Subcutaneous adipose tissue (tissue), 4 donors: ENCODE results near the gene FMN1. TPM values are rescaled to one million over a fixed set of nuclear protein-coding genes. Genes with fewer than 3 reads are reported as not detected.

Experiments used
- total RNA-seq, 4 donors: library from RNA; depleted of rRNA; stranded (reverse); fragments of >200 nt; gene quantifications; one replicate each; pipeline ENCODE4 v1.1.0, GENCODE V29; 2016
- TF ChIP-seq, protein P1 (sequence below): fragments of 450-650 bp; IDR thresholded peaks from one replicate; pipeline ENCODE4 v1.5.1; 2016; ENCODE audit warnings: low read depth, mild to moderate bottlenecking, control low read depth, antibody characterized with exemption, moderate library complexity

FMN1 gene
- total RNA-seq, 4 donors from 2014 or later, result 15.6 to 76.7 (median 53.9) TPM

DNA sequence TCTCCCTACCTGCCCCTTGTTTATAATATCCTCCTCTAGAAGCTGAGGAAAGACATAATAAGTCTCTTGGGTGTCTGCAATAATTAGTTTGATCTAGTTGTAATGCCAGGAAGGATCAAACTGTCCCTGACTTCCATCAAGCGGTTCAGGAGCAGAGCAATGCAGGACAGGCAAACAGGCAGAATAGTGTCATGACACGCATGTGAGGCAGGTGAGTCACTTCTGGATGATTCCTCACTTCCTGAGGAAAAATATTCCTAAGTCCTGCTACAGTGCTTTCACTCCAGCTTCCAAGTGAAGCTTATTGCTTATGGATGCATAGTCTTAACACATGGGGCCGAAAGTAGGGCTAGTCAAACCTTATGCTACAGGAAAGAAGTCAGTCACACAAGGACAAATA, 390.9 kb downstream of the FMN1 start:
- TF ChIP-seq, protein P1, sequence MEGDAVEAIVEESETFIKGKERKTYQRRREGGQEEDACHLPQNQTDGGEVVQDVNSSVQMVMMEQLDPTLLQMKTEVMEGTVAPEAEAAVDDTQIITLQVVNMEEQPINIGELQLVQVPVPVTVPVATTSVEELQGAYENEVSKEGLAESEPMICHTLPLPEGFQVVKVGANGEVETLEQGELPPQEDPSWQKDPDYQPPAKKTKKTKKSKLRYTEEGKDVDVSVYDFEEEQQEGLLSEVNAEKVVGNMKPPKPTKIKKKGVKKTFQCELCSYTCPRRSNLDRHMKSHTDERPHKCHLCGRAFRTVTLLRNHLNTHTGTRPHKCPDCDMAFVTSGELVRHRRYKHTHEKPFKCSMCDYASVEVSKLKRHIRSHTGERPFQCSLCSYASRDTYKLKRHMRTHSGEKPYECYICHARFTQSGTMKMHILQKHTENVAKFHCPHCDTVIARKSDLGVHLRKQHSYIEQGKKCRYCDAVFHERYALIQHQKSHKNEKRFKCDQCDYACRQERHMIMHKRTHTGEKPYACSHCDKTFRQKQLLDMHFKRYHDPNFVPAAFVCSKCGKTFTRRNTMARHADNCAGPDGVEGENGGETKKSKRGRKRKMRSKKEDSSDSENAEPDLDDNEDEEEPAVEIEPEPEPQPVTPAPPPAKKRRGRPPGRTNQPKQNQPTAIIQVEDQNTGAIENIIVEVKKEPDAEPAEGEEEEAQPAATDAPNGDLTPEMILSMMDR, result no peak

DNA sequence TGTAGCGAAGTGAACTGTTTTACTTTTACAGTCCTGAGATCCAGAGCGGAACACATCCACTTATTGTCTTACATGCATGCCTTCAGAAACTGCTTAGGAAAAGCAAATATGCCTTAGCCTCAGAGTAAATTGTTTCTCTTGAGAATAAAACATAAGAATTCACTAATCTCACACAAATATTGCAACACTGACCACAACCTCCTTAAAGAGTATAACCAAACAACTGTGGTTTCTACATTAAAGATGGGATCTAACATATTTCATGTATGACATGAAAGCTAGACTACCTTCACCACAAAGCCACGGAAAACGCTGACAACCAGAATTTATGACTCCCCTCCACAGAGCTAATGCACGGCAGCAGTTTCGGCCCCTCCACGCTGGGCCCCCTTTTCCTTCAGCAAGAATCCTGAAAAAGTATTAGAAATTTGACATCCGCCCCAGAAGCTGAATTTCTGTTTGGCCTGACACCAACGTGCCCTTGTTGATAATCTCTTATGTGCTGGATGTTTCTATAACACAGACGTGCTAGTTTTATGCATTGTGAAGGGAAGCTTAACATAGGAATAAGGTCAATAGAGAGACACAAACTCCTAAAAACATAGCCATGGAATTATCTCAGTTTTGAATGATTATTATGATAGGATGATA, 392.1 kb downstream of the FMN1 start:
- TF ChIP-seq, protein P1, result no peak

DNA sequence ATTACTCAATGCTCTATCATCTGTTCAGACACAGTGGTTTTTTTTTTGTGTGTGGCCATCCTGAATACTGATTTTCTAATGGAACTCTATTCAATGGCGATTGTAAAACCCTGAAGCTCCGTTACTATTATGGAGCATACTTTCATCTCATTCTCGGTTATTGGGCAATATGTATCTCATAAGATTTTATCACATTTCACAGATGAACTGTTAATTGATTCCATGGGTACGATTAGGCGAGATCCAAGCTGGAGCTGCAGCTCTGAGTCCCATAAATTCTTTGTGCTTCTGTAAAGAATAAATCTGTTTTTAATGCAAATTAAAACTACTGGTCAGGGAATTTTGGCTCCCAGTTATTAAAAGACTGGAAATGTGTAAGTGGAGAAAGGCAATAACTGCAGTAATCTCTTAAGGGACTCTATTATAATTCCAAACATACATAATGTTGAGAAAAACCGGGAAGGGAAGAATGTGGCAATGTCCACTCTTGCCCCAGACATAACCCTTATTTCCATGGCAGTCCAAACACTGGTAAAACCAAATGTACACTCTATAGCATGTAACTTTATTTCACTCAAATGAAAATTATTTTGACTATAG, 394.5 kb downstream of the FMN1 start:
- TF ChIP-seq, protein P1, result no peak

DNA sequence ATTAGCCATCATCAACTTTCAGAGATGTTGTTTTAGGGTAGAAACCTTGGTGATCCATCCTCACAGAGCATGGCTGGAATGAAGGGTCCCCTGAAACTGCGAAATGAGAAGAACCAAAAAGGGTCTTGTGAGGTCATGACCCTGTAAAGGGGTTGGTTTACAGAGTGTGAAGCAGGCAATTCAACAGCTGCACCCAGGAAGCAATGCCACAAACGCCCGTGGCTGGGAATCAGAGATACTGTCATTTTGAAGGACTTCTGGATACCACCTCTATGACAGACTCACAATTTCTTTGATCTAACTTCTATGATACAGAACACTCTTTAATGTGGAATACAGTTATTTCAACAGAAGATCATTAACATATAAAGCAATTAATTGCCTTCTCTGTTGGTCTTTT, 397.7 kb downstream of the FMN1 start:
- TF ChIP-seq, protein P1, result no peak

DNA sequence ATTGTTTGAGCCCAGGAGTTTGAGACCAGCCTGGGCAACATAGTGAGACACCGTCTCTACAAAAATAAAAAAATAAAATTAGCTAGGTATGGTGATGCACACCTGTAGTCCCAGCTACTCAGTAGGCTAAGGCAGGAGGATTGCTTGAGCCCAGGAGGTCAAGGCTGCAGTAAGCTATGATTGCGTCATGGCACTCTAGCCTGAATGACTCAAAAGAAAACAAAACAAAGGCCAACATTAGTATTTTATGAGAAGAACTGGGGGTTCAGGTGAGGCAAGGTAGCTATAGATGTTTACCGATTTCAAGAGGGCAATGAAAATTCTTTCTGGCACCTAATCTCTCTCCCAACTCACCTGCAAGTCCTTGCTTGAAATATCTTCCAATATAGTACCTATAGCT, 399.5 kb downstream of the FMN1 start:
- TF ChIP-seq, protein P1, result no peak

DNA sequence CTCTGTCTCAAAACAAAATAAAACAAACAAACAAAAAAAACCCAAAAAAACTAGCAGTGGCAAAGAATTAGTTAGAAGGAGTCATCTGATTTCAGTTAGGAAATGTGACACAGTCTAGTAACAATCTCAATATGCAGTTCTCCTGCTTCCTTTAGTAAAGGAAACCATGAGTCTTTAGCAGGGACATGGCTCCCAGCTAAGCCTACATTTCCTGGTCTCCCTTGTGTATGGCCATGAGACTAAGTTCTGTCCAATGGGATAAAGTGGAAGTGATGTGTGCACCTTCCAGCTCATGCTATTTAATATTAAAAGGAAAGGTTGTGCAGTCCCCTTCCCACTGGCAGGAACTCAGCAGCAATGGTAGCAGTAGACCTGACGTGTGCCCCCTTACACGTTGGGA, 402.1 kb downstream of the FMN1 start:
- TF ChIP-seq, protein P1, result no peak

DNA sequence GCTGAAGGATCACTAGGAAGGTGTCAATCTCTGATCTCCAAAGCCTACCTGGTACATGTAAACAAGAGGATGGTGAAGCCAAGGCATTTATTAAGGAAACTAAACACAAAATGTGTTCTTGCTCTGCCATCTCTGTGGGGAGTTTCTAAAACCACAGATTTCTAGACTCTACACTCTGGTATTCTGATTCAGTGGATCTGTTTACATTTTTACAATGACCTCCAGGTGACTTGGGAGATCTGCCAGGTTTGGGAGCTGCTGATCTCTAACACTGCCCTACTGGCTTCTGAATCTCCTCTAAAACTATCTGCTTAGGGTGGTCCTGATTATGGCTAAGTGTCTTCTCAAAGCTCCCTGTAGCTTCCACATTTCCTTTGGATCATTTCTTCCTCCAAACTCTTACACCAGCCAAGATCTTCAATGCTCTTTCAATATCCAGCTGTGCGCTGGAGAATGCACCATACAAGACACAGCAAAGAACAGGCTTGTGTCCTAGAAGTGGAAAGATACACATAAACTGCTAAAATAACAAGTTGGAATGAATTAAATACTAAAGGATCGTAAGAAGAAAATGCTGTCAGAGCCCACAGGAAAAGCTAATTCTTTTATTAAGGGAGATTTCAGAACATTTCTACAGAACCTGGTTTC, 404.0 kb downstream of the FMN1 start:
- TF ChIP-seq, protein P1, result no peak
